LNCAP (cell line): Measurements from ENCODE around the gene NBAS.

ENCODE experiments used
- TF ChIP-seq, protein P1 (sequence below): fragments of 450-650 bp; IDR thresholded peaks from 2 replicates; pipeline ENCODE4 v1.5.1; 2017; ENCODE audit warnings: mild to moderate bottlenecking

The NBAS gene

DNA sequence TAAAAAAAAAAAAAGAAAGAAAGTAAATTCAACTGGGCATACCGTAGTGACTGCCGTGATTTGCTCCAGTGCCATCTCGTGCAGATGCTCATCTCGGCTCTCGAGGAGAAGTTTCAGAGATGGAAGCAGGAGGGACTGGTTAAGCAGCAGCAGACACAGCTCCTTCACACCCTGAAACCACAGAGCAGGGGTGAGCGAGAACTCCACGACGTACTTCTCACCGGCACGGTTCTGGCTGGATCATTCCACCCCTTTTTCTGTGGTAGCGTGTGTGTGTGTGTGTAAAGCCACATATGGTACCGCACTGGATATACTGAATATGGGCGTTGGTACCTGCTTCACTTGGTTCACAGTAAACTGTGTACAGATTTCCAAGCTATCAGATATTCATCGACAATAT, 382.2 kb downstream of the NBAS start:
- TF ChIP-seq, protein P1, sequence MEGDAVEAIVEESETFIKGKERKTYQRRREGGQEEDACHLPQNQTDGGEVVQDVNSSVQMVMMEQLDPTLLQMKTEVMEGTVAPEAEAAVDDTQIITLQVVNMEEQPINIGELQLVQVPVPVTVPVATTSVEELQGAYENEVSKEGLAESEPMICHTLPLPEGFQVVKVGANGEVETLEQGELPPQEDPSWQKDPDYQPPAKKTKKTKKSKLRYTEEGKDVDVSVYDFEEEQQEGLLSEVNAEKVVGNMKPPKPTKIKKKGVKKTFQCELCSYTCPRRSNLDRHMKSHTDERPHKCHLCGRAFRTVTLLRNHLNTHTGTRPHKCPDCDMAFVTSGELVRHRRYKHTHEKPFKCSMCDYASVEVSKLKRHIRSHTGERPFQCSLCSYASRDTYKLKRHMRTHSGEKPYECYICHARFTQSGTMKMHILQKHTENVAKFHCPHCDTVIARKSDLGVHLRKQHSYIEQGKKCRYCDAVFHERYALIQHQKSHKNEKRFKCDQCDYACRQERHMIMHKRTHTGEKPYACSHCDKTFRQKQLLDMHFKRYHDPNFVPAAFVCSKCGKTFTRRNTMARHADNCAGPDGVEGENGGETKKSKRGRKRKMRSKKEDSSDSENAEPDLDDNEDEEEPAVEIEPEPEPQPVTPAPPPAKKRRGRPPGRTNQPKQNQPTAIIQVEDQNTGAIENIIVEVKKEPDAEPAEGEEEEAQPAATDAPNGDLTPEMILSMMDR: no peak

DNA sequence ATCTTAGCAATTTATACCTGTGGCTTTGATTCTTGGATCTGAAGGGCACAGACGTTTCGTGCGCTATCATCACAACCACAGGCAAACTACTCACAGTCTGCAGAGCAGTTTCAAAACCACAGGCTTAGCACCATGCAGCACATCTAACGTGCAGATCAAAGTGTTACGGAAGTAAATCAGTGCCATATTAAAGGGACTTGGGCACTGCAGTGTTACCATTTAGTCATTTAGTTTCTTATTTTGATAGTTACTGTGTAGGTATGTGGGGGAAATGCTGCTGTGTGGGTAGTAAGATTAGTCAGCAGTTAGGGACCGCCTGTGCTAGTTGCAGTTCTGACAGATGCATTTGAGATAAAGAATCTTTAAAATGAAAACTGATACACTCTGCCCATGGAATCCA, 384.0 kb downstream of the NBAS start:
- TF ChIP-seq, protein P1: no peak

DNA sequence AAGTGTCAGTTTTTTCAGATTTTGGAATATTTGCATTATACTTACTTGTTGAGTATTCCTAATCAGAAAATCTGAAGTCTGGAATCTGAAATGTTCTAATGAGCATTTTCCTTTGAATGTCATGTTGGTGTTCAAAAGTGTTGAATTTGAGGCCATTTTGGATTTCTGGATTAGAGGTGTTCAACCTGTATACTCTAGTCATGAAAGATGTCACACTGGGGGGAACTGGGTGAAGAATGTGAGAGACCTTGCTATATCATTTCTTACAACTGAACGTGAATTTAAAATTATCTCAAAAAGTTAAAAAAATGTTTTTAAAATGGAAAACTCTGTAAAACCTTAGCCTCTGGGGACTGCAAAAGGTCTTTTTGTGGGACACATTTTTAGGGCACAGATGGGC, 384.5 kb downstream of the NBAS start:
- TF ChIP-seq, protein P1: no peak

DNA sequence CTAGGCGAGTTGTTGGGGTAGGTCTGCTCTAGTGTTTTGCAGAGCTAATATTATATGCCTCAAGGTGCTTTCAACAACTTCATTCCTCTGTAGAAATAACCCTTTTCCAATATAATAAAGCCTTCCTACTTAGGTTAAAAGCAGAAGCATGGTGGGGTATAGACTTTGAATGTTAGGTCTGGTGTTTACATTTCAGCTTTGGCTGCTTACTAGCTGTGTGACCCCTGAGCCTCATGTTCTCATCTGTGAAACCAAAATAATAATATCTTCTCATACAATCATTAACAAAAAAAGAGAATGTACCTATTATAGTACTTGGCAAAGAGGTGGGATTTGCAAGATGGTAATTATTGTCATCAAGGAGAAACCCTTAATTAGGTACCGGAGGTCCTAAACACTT, 386.6 kb downstream of the NBAS start:
- TF ChIP-seq, protein P1: no peak

DNA sequence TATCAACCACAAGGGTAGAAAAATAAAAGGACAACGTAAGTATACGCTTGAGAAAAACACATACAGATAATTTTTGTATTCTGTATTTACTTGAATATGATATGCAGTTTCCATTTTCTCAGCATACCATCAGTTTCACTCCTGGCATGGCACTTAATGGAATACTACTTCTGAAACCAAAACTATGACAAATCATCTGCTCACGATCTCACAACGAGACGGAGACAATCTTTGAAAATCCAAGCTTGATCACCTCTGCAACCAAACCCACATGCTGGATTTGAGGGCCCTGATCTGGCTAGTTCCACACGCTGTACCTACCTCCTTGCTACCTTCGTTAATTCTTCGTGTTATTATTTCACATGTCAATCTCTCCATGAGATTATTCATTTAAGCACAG, 387.6 kb downstream of the NBAS start:
- TF ChIP-seq, protein P1: no peak

DNA sequence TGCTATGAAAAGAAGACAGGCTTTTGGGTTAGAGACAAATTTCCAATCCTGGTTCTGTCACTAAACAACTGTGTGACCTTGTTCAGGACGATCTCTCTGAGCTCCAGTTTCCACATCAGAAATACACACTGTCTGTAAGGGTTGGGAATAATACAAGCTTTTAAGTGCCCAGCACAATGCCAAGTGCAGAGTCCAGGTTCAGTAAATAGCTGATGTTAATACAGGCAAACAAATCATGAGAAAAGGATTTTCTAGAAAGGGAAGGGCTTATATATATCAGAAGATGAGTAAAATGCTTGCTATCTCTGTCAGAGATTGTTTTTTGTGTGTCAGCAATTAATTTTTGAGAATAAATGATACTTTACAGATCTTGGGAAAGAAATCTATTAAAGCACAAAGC, 388.3 kb downstream of the NBAS start:
- TF ChIP-seq, protein P1: no peak

DNA sequence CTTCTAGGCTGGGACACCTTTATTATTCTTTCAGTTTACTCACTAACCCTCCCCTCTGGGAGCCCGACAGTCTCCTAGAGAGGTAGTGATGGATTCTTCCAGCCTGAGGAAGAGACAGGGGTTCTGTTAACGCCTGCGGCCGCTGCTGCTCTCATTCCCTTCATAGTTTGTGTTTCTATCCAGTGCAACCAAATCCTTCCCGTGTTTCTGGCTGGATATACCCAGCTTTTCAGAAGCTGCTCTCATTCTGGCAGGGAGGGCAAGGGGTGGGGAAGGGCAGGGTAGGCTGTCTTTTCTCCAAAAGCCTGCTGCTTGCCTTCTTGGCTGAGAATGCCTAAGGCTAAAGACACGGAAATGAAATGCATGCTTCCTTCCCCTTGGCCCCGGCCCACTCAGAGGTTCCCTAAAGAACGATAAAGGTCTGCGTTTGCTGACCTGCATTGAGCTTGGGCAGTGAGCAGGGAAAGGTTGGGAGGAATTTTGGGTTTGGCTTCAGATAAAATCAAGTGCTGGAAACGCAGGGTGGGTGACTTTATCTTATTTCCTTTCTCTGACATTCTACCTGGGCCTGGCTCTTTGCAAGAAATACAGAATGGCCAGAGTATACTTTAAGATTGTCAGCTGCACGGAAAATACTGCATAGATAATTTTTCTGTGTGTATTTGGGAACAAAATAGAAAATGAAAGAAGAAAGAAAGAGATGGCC, 390.9 kb downstream of the NBAS start:
- TF ChIP-seq, protein P1: no peak
